Right lobe of liver (tissue), 4 donors: ENCODE results near the gene TFCP2L1.

Source experiments
- POLR2A ChIP-seq: fragments of 450-650 bp; IDR thresholded peaks from one replicate; pipeline ENCODE4 v1.6.1; 2017; ENCODE audit warnings: antibody characterized with exemption, mild to moderate bottlenecking
- TF ChIP-seq, protein P1 (sequence below), 4 donors: fragments of 200-600 bp in 3 of 4; fragments of 450-650 bp in 1 of 4; IDR thresholded peaks; one replicate each; pipeline versions ENCODE4 v1.5.1 to v1.8.0; 2016 to 2022; ENCODE audit warnings: antibody characterized with exemption in 4 of 4, mild to moderate bottlenecking in 2 of 4
- donor health status: DM: no; HTN: no; CAD: no.
- donor health status: DM: no; HTN: no; CAD: no.
- donor health status: DM: no; HTN: yes; CAD: no.

DNA sequence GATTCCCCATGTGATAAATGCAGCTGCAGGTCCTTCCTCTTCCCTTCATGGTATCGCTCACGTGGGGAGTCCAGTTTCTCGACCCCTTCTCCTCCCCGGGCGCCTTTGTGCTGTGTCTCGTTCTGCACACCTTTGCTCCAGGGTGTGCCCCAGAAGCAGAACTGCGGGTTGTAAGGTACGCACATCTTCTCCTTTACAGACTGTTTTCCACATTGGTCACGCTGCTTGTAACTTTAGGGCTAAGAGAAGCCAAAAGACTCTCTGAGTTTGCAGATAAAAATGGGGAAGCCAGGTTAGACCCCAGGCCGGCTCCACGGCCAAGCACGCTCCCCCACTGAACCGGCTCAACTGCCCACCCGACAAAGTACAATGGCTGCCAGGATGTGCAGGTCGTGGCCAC, 45.9 kb upstream of the TFCP2L1 start:
- TF ChIP-seq, protein P1, sequence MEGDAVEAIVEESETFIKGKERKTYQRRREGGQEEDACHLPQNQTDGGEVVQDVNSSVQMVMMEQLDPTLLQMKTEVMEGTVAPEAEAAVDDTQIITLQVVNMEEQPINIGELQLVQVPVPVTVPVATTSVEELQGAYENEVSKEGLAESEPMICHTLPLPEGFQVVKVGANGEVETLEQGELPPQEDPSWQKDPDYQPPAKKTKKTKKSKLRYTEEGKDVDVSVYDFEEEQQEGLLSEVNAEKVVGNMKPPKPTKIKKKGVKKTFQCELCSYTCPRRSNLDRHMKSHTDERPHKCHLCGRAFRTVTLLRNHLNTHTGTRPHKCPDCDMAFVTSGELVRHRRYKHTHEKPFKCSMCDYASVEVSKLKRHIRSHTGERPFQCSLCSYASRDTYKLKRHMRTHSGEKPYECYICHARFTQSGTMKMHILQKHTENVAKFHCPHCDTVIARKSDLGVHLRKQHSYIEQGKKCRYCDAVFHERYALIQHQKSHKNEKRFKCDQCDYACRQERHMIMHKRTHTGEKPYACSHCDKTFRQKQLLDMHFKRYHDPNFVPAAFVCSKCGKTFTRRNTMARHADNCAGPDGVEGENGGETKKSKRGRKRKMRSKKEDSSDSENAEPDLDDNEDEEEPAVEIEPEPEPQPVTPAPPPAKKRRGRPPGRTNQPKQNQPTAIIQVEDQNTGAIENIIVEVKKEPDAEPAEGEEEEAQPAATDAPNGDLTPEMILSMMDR (IDR thresholded peaks at IDR 0.05) = no peak
- TF ChIP-seq POLR2A = no peak
